ENCODE data around the gene EIF1AD. TPM values are rescaled to one million over a fixed set of nuclear protein-coding genes. Genes with fewer than 3 reads are reported as not detected.
"Not testable (repeated sequence)": the region's sequence is repeated elsewhere in the genome, so short reads cannot be mapped to it uniquely, and the experiment has no call there.

EIF1AD gene
- total RNA-seq, 1 donor from 2014 or later = 19.0 TPM

DNA sequence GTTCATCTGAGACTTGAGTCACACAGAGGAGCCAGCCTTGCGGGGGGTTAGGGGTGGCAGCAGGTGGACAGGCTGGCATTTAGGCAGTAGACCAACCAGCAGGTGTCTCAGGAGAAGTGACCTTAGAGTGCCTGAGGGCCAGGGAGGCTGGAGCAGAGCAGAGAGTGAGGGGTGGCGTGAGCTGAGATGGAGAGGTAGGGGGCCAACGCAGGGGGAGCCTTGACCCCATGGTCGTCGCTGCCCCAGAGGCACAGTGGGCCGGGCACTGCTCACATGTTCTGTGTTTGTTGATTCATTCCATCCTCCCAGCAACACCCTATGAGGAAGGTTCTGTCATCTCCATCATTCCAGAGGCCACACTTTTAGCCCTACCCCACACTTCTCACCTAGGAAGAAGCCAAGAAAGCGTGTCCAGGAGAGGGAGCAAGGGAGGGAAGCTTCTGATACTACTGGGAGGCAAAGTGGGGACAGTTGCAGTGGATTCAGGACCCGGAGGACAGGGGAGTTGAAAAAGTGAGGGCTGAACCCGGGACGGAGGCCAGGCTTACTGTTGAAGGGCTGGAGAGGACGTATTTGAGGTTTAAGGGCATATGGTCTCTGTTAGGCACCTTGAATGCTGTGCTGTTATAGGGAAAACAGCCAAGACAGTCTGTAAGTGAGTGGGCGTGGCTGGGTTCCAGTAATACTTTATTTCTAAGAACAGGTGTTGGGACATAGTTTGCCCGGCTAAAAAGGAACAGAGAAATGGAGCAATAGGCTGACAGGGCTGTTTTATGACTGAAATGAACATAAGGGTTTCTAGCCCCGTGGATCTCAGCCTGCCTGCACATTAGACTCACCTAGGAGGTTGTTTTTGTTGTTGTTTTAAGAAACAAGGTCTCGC lies 33.1 kb downstream of the EIF1AD start:
- DNase-seq = no peak

DNA sequence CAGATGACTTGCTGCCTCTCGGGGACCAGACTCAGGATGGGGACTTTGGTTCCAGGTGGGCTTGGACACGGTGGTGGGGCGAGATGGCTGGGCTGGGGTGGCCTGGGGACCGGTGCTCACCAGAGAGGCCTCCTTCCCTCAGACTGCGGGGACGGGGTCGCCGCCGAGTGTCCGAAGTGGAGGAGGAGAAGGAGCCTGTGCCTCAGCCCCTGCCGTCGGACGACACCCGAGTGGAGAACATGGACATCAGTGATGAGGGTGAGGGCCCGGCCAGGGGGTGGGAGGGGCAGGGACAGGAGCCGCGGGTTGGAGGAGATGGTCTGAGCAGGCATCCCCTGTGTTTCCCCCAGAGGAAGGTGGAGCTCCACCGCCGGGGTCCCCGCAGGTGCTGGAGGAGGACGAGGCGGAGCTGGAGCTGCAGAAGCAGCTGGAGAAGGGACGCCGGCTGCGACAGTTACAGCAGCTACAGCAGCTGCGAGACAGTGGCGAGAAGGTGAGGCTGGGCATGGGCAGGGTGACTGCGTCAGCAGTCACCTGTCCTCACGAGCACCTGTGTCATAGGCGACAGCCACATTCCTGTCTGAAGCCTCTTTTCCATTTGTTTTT lies 34.5 kb downstream of the EIF1AD start:
- DNase-seq = no peak

GRCh38 chr11:65965986-65966762 lies 35.8 kb downstream of the EIF1AD start:
- no peak for DNase-seq

DNA sequence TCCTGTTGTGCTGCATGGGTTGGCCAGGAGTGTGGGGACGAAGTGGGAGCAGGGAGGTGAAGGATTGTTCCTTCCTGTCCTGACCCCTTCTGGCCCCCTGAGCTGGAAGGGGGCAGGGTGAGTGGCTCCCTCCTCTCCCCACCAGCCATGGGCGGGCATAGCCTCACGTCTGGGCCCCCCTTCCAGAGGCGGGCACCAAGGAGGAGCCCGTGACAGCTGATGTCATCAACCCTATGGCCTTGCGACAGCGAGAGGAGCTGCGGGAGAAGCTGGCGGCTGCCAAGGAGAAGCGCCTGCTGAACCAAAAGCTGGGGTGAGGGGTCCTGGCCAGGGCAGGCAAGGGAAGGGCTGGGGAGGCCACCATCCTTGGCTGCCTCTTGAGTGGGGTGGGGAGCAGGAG lies 37.1 kb downstream of the EIF1AD start:
- DNase-seq = no peak

DNA sequence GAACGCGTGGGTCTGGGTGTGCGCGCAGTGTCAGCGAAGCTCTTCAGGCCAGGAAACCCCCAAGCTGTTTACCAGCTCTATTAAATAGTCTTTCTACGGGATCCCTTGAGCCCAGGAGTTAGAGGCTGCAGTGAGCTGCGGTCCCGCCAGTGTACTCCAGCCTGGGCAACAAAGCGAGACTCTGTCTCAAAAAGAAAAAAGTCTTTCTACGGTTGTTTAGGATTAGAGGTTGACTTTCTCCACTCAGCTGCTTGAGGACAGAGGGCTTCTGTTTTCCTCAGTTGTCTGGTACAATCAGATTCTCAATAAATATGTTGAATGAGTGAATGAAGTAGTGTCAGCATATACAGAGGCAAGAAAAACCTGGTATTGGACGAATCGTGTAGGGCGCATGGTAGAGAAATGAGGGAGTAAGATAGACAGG lies 39.8 kb downstream of the EIF1AD start:
- no peak for DNase-seq

- DNase-seq = peak; percentile 97
Measured at GRCh38 chr11:65961267-65962140, 40.5 kb downstream of the EIF1AD start, which contains the start of gene SART1. Gene SART1 (plus strand): TSS chr11:65961734. CDS start chr11:65961781, 47 bp downstream.

GRCh38 chr11:65960824-65961266 lies 41.1 kb downstream of the EIF1AD start:
- DNase-seq = no peak

DNA sequence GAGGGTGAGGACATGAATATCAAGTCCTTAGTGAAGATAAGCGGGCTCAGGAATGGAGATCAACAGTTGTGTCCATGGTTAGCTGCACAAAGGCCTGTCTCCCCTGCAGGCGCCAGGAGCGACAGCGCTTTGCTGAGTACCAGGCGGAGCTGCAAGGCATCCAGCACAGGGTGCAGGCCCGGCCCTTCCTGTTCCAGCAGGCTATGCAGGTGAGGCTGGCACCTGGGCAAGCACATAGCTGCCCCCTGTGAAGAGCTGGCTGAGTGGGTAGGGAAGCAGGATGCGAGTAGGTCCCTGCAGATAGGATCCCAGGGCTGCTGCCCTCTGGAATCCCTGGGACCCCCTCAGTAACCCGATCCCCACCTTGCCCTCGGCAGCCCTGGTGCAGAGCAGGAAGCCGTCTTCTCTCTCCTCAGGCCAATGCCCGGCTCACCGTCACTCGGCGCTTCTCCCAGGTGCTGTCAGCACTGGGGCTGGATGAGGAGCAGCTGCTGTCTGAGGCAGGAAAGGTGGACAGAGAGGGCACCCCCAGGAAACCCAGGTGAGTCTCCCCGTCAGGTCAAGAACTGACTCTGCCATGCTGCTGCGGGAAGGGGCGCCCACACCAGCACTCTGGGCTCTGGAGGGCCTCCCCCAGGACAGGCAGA lies 43.1 kb downstream of the EIF1AD start:
- no peak for DNase-seq

GRCh38 chr11:65958291-65958690 lies 43.7 kb downstream of the EIF1AD start:
- no peak for DNase-seq

- DNase-seq = no peak
Measured at GRCh38 chr11:65954771-65955170, 47.2 kb downstream of the EIF1AD start.

DNA sequence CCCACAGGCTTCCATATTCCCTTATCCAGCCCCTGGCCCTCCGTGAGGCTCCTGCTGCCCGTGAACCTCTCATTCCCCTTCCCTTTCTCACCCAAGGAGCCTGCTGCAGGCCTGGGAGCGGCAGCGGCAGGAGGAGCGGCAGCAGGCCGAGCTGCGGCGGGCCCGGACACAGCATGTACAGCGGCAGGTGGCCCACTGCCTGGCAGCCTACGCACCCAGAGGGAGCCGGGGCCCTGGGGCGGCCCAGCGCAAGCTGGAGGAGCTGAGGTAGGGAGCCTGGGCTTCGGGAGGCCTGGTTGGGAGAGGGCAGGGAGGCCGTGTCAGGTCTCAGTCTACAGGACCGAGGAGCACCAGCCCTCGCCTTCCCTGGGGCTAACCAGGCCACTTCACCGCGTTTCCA lies 48.5 kb downstream of the EIF1AD start:
- DNase-seq = no peak

DNA sequence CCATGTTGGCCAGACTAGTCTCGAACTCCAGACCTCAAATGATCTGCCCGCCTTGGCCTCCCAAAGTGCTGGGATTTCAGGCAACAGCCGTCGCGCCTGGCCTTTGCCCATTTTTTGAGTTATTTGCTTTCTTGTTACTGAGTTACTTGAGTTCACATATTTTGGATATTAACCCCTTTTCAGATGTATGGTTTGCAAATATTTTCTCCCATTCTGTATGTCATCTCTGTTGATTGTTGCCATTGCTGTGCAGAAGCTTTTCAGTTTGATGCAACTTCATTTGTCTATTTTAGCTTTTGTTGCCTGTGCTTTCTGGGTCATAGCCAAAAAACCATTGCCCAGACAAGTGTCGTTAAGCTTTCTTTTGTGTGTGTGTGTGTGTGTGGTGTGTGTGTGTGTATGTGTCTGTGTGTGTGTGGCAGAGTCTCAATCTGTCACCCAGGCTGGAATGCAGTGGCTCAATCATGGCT lies 49.9 kb downstream of the EIF1AD start:
- no peak for DNase-seq

- DNase-seq = not testable (repeated sequence)
Measured at GRCh38 chr11:65951641-65952040, 50.3 kb downstream of the EIF1AD start.

DNA sequence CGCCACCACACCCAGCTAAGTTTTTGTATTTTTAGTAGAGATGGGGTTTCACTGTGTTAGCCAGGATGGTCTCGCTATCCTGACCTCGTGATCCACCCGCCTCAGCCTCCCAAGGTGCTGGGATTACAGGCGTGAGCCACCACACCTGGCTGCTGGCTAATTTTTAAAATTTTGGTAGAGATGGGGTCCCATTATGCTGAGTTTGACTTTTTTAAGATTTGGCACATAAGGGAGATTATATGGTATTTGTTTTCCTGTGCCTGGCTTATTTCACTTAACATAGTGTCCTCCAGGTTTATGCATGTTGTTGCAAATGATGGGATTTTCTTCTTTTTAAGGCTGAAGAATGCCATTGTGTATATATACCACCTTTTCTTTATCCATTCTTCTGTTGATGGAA lies 51.2 kb downstream of the EIF1AD start:
- not testable (repeated sequence) for DNase-seq

- DNase-seq = no peak
Measured at GRCh38 chr11:65947603-65948125, 54.3 kb downstream of the EIF1AD start.

DNA sequence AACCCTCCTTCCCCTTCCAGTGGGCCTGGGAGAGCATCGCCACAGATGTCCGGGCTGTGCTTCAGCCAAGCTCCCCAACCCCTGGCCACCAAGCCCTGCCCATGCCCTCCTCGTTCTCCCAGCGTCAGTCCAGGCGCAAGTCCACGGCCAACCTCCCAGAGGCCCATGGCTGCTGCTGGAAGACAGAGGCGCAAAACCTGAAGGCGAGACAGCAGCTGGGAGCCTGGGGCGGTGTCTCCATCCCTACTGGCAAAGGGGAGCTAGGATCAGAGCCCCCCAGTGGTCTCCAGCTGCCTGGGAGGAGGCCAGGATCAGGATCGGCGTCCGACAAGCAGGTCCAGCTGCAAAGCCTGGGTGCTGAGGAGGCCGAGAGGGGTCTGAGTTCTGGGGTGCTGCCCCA lies 54.8 kb downstream of the EIF1AD start:
- no peak for DNase-seq

- no peak for DNase-seq
Measured at GRCh38 chr11:65946655-65947054, 55.3 kb downstream of the EIF1AD start.

Measured in skin of body (tissue), 2 donors.